H1 (cell line): Measurements from ENCODE around the gene SSUH2. TPM values are rescaled to one million over a fixed set of nuclear protein-coding genes. Genes with fewer than 3 reads are reported as not detected.

Experiments
- CTCF ChIA-PET: fragments of 300-600 bp; sonication (Branson Sonifier 250); formaldehyde crosslinking; loops from one replicate; lab custom pipeline; 2021; ENCODE audit not compliant: partially characterized antibody; lab: Charles Lee
- POLR2A ChIA-PET: fragments of 300-600 bp; sonication (Branson Sonifier 250); formaldehyde crosslinking; loops from one replicate; lab custom pipeline; 2021; ENCODE audit warnings: inconsistent platforms; ENCODE audit not compliant: partially characterized antibody; lab: Charles Lee
- DNase-seq, 2 experiments: peaks; one replicate each; pipeline versions ENCODE4 v3.0.0 to v3.0.0-alpha.2; 2010 to 2022; ENCODE audit warnings: low spot score in 2 of 2, low read depth in 1 of 2, mixed read lengths in 1 of 2
- FAIRE-seq: peaks from 2 replicates; lab custom pipeline; 2011; peaks lifted over from hg19 to GRCh38; lab: Jason Lieb, UNC
- H2AFZ ChIP-seq: 2 replicates; pipeline ENCODE4 v1.8.1; 2012; ENCODE audit warnings: low read length, inconsistent platforms
- H2AK5ac ChIP-seq: 2 replicates; pipeline ENCODE4 v1.6.1; 2013; ENCODE audit warnings: low read depth, low read length
- H2BK120ac ChIP-seq: replicated peaks from 2 replicates; pipeline ENCODE3; 2013; ENCODE audit warnings: low read depth, low read length, inconsistent platforms
- H2BK12ac ChIP-seq: 2 replicates; pipeline ENCODE4 v1.6.1; 2013; ENCODE audit warnings: low read depth, low read length
- H2BK15ac ChIP-seq: 2 replicates; pipeline ENCODE4 v1.6.1; 2013; ENCODE audit warnings: low read length
- H2BK20ac ChIP-seq: 2 replicates; pipeline ENCODE4 v1.6.1; 2013; ENCODE audit warnings: low read length
- H2BK5ac ChIP-seq: 2 replicates; pipeline ENCODE4 v1.6.1; 2013; ENCODE audit warnings: low read depth, low read length
- H3K14ac ChIP-seq: 2 replicates; pipeline ENCODE4 v1.6.1; 2013; ENCODE audit warnings: inconsistent platforms; ENCODE audit not compliant: insufficient read length
- H3K18ac ChIP-seq: 2 replicates; pipeline ENCODE4 v1.6.1; 2013; ENCODE audit warnings: low read length; ENCODE audit errors: extremely low read depth
- H3K23ac ChIP-seq: 2 replicates; pipeline ENCODE4 v1.6.1; 2013; ENCODE audit warnings: inconsistent platforms; ENCODE audit not compliant: insufficient read length
- H3K23me2 ChIP-seq: 2 replicates; pipeline ENCODE4 v1.6.1; 2013; ENCODE audit warnings: low read depth, low read length
- H3K27ac ChIP-seq: 2 replicates; pipeline ENCODE4 v1.6.1; 2011; ENCODE audit warnings: low read depth, low read length, inconsistent platforms
- H3K27me3 ChIP-seq, 4 experiments: replicated peaks in 1 of 4; 1 replicate in 1 of 4; 2 replicates in 3 of 4; pipeline versions ENCODE4 v1.6.1 to v1.8.1; 2011 to 2013; ENCODE audit warnings: low read length in 3 of 4, mild to moderate bottlenecking in 3 of 4, inconsistent platforms in 2 of 4, mixed read lengths in 2 of 4, moderate library complexity in 1 of 4; ENCODE audit not compliant: control insufficient read depth in 3 of 4, insufficient read depth in 3 of 4; ENCODE audit errors: extremely low read depth in 1 of 4
- H3K36me3 ChIP-seq, 4 experiments: 2 replicates each; pipeline versions ENCODE4 v1.6.1 to v1.8.1; 2011 to 2013; ENCODE audit warnings: mild to moderate bottlenecking in 4 of 4, low read length in 3 of 4, moderate library complexity in 2 of 4, control low read depth in 1 of 4, inconsistent platforms in 1 of 4; ENCODE audit not compliant: insufficient read depth in 4 of 4, control insufficient read depth in 2 of 4
- H3K4ac ChIP-seq: replicated peaks from 2 replicates; pipeline ENCODE3; 2013; ENCODE audit warnings: low read length, low read depth, mixed read lengths, inconsistent platforms; ENCODE audit not compliant: insufficient read length
- H3K4me1 ChIP-seq, 4 experiments: replicated peaks in 1 of 4; 1 replicate in 1 of 4; 2 replicates in 3 of 4; pipeline versions ENCODE4 v1.6.1 to v1.8.1; 2011 to 2013; ENCODE audit warnings: low read length in 3 of 4, inconsistent platforms in 2 of 4, mixed read lengths in 1 of 4; ENCODE audit not compliant: insufficient read depth in 4 of 4, control insufficient read depth in 3 of 4
- H3K4me2 ChIP-seq, 2 experiments: 2 replicates each; pipeline versions ENCODE4 v1.6.1 to v1.8.1; 2011 to 2013; ENCODE audit warnings: low read depth in 2 of 2, low read length in 2 of 2, control low read depth in 1 of 2, inconsistent platforms in 1 of 2, mild to moderate bottlenecking in 1 of 2; ENCODE audit not compliant: insufficient read depth in 1 of 2
- H3K4me3 ChIP-seq, 4 experiments: fragments of 200-600, 300-600 bp in 1 of 4; sonication (generic), shearing (Covaris generic), sonication (Bioruptor Twin) in 1 of 4; 2 replicates each; pipeline versions ENCODE4 v1.5.1 to v1.8.1; 2011 to 2016; ENCODE audit warnings: low read length in 4 of 4, low read depth in 3 of 4, control low read depth in 2 of 4, inconsistent platforms in 2 of 4, mild to moderate bottlenecking in 2 of 4, mixed read lengths in 1 of 4, moderate library complexity in 1 of 4; ENCODE audit not compliant: insufficient read depth in 2 of 4; ENCODE audit errors: extremely low read depth in 1 of 4
- H3K56ac ChIP-seq: replicated peaks from 2 replicates; pipeline ENCODE3; 2013; ENCODE audit warnings: low read depth, mild to moderate bottlenecking, mixed read lengths, low read length, inconsistent platforms; ENCODE audit not compliant: insufficient read length
- H3K79me1 ChIP-seq: 2 replicates; pipeline ENCODE4 v1.6.1; 2013; ENCODE audit warnings: low read depth, low read length, control low read depth
- H3K79me2 ChIP-seq, 2 experiments: 2 replicates each; pipeline versions ENCODE4 v1.6.1 to v1.8.1; 2012 to 2013; ENCODE audit warnings: low read length in 2 of 2, mild to moderate bottlenecking in 2 of 2, inconsistent platforms in 1 of 2; ENCODE audit not compliant: insufficient read depth in 2 of 2, control insufficient read depth in 1 of 2
- H3K9ac ChIP-seq, 4 experiments: replicated peaks in 1 of 4; 1 replicate in 1 of 4; 2 replicates in 3 of 4; pipeline versions ENCODE4 v1.6.1 to v1.8.1; 2011 to 2013; ENCODE audit warnings: low read depth in 3 of 4, low read length in 3 of 4, control low read depth in 2 of 4, mild to moderate bottlenecking in 2 of 4, moderate library complexity in 2 of 4, inconsistent platforms in 1 of 4; ENCODE audit errors: extremely low read depth in 1 of 4
- H3K9me3 ChIP-seq, 2 experiments: 2 replicates each; pipeline versions ENCODE4 v1.6.1 to v1.8.1; 2012 to 2013; ENCODE audit warnings: mild to moderate bottlenecking in 2 of 2, moderate library complexity in 2 of 2, control low read depth in 1 of 2, inconsistent platforms in 1 of 2, low read depth in 1 of 2, low read length in 1 of 2, mixed read lengths in 1 of 2; ENCODE audit not compliant: insufficient read depth in 2 of 2
- H4K20me1 ChIP-seq, 2 experiments: replicated peaks in 1 of 2; 2 replicates each; pipeline versions ENCODE3 to v1.8.1; 2011 to 2013; ENCODE audit warnings: inconsistent platforms in 2 of 2, low read length in 2 of 2, mild to moderate bottlenecking in 1 of 2; ENCODE audit not compliant: insufficient read depth in 2 of 2, control insufficient read depth in 1 of 2
- H4K5ac ChIP-seq: 2 replicates; pipeline ENCODE4 v1.6.1; 2013; ENCODE audit warnings: low read length, low read depth, mixed read lengths, inconsistent platforms; ENCODE audit not compliant: insufficient read length
- H4K8ac ChIP-seq: 2 replicates; pipeline ENCODE4 v1.8.0; 2013; ENCODE audit warnings: mild to moderate bottlenecking, moderate library complexity, low read length, inconsistent platforms; ENCODE audit not compliant: insufficient read depth; ENCODE audit errors: extremely low read depth
- H4K91ac ChIP-seq: replicated peaks from 2 replicates; pipeline ENCODE3; 2013; ENCODE audit warnings: low read length, mixed read lengths, inconsistent platforms; ENCODE audit not compliant: insufficient read length
- BCL11A ChIP-seq, 2 experiments: IDR thresholded peaks; one replicate each; pipeline ENCODE4 v1.6.1; 2011; ENCODE audit warnings: low read depth in 2 of 2, low read length in 2 of 2, mild to moderate bottlenecking in 2 of 2
- CBX5 ChIP-seq: fragments of 300-800, 300-1000 bp; sonication (generic); IDR thresholded peaks from 2 replicates; pipeline ENCODE4 v1.7.1; 2016; ENCODE audit warnings: antibody characterized with exemption, low read length, low read depth
- CHD1 ChIP-seq: IDR thresholded peaks from 2 replicates; pipeline ENCODE4 v1.6.1; 2012; ENCODE audit warnings: low read depth, low read length, improper control_type of control experiment
- CHD2 ChIP-seq: IDR thresholded peaks from 2 replicates; pipeline ENCODE4 v1.6.1; 2012; ENCODE audit warnings: low read length, improper control_type of control experiment
- EZH2 ChIP-seq: fragments of 200-600 bp; sonication (generic); IDR thresholded peaks from 2 replicates; pipeline ENCODE4 v1.7.1; 2012; ENCODE audit warnings: low read depth, mild to moderate bottlenecking, moderate library complexity, low read length, inconsistent platforms; ENCODE audit not compliant: severe bottlenecking
- KDM1A ChIP-seq: fragments of 200-600, 300-600 bp; sonication (generic); IDR thresholded peaks from 2 replicates; pipeline ENCODE4 v1.7.1; 2016; ENCODE audit warnings: mild to moderate bottlenecking, low read length, borderline replicate concordance
- PHF8 ChIP-seq: fragments of 200-600 bp; sonication (generic); conservative IDR thresholded peaks from 2 replicates; pipeline ENCODE4 v1.7.1; 2012; ENCODE audit warnings: low read depth, mild to moderate bottlenecking, inconsistent platforms, low read length, moderate library complexity
- POLR2A ChIP-seq, 2 experiments: IDR thresholded peaks; 1 replicate in 1 of 2; 2 replicates in 1 of 2; pipeline ENCODE4 v1.6.1; 2011; ENCODE audit warnings: low read depth in 2 of 2, low read length in 2 of 2, mild to moderate bottlenecking in 2 of 2; ENCODE audit errors: control extremely low read depth in 1 of 2
- SIX5 ChIP-seq: IDR thresholded peaks from 2 replicates; pipeline ENCODE4 v1.6.1; 2011; ENCODE audit warnings: mild to moderate bottlenecking, low read depth, low read length
- TAF1 ChIP-seq: IDR thresholded peaks from 2 replicates; pipeline ENCODE4 v1.6.1; 2011; ENCODE audit warnings: mild to moderate bottlenecking, low read depth, low read length
- TBP ChIP-seq: IDR thresholded peaks from 2 replicates; pipeline ENCODE4 v1.6.1; 2011; ENCODE audit warnings: low read depth, low read length, improper control_type of control experiment
- TCF12 ChIP-seq: IDR thresholded peaks from 2 replicates; pipeline ENCODE4 v1.6.1; 2011; ENCODE audit warnings: low read depth, mild to moderate bottlenecking, low read length
- WGBS, 2 experiments: shearing (Covaris generic) in 1 of 2; methylation state at CpG; one replicate each; pipeline versions ENCODE4 v1.1.6 to v1.1.7; 2013 to 2015; ENCODE audit warnings: low lambda C conversion rate in 2 of 2, mixed read lengths in 2 of 2, inconsistent platforms in 1 of 2, low coverage in 1 of 2, missing lambda C conversion rate in 1 of 2; ENCODE audit not compliant: insufficient replicate concordance in 2 of 2, insufficient coverage in 1 of 2, insufficient read length in 1 of 2; ENCODE audit errors: extremely low coverage in 1 of 2, missing lambda C conversion rate in 1 of 2; 5-methylcytosine and 5-hydroxymethylcytosine counted together
- polyA plus RNA-seq, 7 experiments: library from polyadenylated mRNA; depleted of rRNA in 3 of 7; stranded (reverse) in 5 of 7; unstranded in 2 of 7; fragments of >200 nt in 5 of 7; fragments of 200-250 nt in 2 of 7; gene quantifications; 1 replicate in 5 of 7; 2 replicates in 1 of 7; 4 replicates in 1 of 7; pipeline versions ENCODE4 v1.2.1 to v1.2.3, GENCODE V29; 2011 to 2013; ENCODE audit warnings: missing spikeins in 2 of 7, mixed read lengths in 2 of 7
- total RNA-seq: library from RNA; stranded (reverse); fragmentation: NEBNext Ultra II Directional; extraction: Animal tissue kit (Norgen Biotek cat#: 25700); gene quantifications from 2 replicates; pipeline ENCODE4 v1.2.1, GENCODE V29; 2021
- TF ChIP-seq, protein P1 (sequence below), 3 experiments: IDR thresholded peaks; 1 replicate in 2 of 3; 2 replicates in 1 of 3; pipeline versions ENCODE4 v1.5.1 to v1.6.1; 2011; ENCODE audit warnings: low read length in 3 of 3, mild to moderate bottlenecking in 3 of 3, inconsistent platforms in 2 of 3, low read depth in 1 of 3, moderate library complexity in 1 of 3; ENCODE audit not compliant: insufficient read depth in 1 of 3; ENCODE audit errors: control extremely low read depth in 1 of 3

SSUH2 gene
- total and polyA plus RNA-seq, 2 of the 8 experiments (the other 6 are each of a cell fraction or from before 2014, with no cell fraction given), result 0.62 to 0.69 TPM

GRCh38 chr3:8604988-8605387, 39.6 kb downstream of the SSUH2 start:
- CTCF ChIA-PET, result interaction anchor here (1.2 to 4.2 kb wide), 2 partner anchors 10 to 162 kb away, joined by 3 to 24 read pairs; no protein-coding TSS in a partner anchor
- TF ChIP-seq KDM1A (no peak), SIX5 (no peak), CHD1 (no peak), BCL11A (IDR thresholded peaks at IDR 0.05; ENCODE audit: low read depth in 2 of 2, low read length in 2 of 2) (no peak), TCF12 (no peak), EZH2 (no peak), POLR2A (IDR thresholded peaks at IDR 0.05; ENCODE audit: control extremely low read depth in 1 of 2, low read depth in 2 of 2, low read length in 2 of 2) (no peak), CHD2 (no peak), PHF8 (no peak), TAF1 (no peak), TBP (no peak), CBX5 (no peak)
- TF ChIP-seq, protein P1, sequence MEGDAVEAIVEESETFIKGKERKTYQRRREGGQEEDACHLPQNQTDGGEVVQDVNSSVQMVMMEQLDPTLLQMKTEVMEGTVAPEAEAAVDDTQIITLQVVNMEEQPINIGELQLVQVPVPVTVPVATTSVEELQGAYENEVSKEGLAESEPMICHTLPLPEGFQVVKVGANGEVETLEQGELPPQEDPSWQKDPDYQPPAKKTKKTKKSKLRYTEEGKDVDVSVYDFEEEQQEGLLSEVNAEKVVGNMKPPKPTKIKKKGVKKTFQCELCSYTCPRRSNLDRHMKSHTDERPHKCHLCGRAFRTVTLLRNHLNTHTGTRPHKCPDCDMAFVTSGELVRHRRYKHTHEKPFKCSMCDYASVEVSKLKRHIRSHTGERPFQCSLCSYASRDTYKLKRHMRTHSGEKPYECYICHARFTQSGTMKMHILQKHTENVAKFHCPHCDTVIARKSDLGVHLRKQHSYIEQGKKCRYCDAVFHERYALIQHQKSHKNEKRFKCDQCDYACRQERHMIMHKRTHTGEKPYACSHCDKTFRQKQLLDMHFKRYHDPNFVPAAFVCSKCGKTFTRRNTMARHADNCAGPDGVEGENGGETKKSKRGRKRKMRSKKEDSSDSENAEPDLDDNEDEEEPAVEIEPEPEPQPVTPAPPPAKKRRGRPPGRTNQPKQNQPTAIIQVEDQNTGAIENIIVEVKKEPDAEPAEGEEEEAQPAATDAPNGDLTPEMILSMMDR (IDR thresholded peaks at IDR 0.05; ENCODE audit: control extremely low read depth in 1 of 3, insufficient read depth in 1 of 3, low read depth in 1 of 3, low read length in 3 of 3), result no peak

More at GRCh38 chr3:8604988-8605387, 39.6 kb downstream of the SSUH2 start:
- FAIRE-seq (no peak), DNase-seq (peak in 1 of 2 experiments; percentile 13)
- no peaks in the 10 kb centered on the region for H3K36me3 ChIP-seq
- H3K14ac ChIP-seq, result no peak overlapping the region
- no peaks in the 10 kb centered on the region; a peak in 1 of 7 replicates for H3K27me3 ChIP-seq
- no peak overlapping the region for H3K56ac ChIP-seq
- no peaks in the 10 kb centered on the region for H3K9me3 ChIP-seq
- H3K79me2 ChIP-seq, result no peaks in the 10 kb centered on the region
- no peak overlapping the region for H2AK5ac ChIP-seq
- no peak overlapping the region for H4K5ac ChIP-seq
- 94% methylated on average over 3 of the region's 3 CpGs; no CpG with 5 or more reads in 1 of the 2 experiments for WGBS, 2 experiments
- H2BK120ac ChIP-seq, result no peak overlapping the region
- no peak overlapping the region for H3K4ac ChIP-seq
- peaks cover 3% of the 10 kb centered on the region; the same call in 1 of the 2 replicates for H3K23me2 ChIP-seq
- no peak overlapping the region for H3K4me2 ChIP-seq
- H4K8ac ChIP-seq, result no peak overlapping the region
- no peaks in the 10 kb centered on the region for H3K4me1 ChIP-seq
- H2BK5ac ChIP-seq, result no peak overlapping the region
- H3K4me3 ChIP-seq, result no peak overlapping the region
- no peak overlapping the region for H3K27ac ChIP-seq
- no peak overlapping the region for H2BK20ac ChIP-seq
- no peak overlapping the region for H4K91ac ChIP-seq
- no peak overlapping the region for H2AFZ ChIP-seq
- no peaks in the 10 kb centered on the region for H3K79me1 ChIP-seq
- no peak overlapping the region for H3K23ac ChIP-seq
- no peaks in the 10 kb centered on the region for H4K20me1 ChIP-seq
- no peak overlapping the region for H3K18ac ChIP-seq
- no peak overlapping the region for H3K9ac ChIP-seq
- POLR2A ChIA-PET, result interaction anchor here (0.6 to 1.1 kb wide), 2 partner anchors 18 to 218 kb away, joined by 3 read pairs; no protein-coding TSS in a partner anchor
- no peak overlapping the region for H2BK12ac ChIP-seq
- 0 out of 2 replicates have a peak overlapping the region, but pooled peaks have one; percentile 5 for H2BK15ac ChIP-seq
